Measurements from ENCODE around the gene CENPP. TPM values are rescaled to one million over a fixed set of nuclear protein-coding genes. Genes with fewer than 3 reads are reported as not detected.

Gene CENPP
- total RNA-seq, 1 donor from 2014 or later, result 4.4 TPM

DNA sequence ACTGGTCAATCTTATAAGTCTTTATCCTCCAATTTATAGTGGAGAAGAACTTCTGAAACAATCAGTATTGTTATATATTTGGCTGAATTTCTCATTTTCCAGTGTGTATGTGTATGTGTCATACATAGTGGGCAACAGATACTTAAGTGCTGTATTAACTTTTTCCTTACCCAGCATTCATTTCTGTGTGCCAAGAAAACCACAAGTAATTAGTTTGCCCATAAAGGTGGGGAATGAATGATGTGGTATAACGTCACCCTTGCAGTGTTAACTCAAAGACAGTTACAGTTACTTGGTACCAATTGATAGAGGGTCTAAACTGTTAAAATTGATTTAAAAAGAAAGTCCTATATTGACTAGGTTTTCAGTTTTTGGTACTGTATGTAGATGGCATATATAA is 76.6 kb downstream of the CENPP start:
- TF ChIP-seq, protein P1, sequence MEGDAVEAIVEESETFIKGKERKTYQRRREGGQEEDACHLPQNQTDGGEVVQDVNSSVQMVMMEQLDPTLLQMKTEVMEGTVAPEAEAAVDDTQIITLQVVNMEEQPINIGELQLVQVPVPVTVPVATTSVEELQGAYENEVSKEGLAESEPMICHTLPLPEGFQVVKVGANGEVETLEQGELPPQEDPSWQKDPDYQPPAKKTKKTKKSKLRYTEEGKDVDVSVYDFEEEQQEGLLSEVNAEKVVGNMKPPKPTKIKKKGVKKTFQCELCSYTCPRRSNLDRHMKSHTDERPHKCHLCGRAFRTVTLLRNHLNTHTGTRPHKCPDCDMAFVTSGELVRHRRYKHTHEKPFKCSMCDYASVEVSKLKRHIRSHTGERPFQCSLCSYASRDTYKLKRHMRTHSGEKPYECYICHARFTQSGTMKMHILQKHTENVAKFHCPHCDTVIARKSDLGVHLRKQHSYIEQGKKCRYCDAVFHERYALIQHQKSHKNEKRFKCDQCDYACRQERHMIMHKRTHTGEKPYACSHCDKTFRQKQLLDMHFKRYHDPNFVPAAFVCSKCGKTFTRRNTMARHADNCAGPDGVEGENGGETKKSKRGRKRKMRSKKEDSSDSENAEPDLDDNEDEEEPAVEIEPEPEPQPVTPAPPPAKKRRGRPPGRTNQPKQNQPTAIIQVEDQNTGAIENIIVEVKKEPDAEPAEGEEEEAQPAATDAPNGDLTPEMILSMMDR (conservative IDR thresholded peaks at IDR 0.05; ENCODE audit: low read depth, low read length), result no peak
- no peak overlapping the region for H3K4me3 ChIP-seq (ENCODE audit: low read depth, low read length)
- DNase-seq (ENCODE audit: low read depth), result no peak

DNA sequence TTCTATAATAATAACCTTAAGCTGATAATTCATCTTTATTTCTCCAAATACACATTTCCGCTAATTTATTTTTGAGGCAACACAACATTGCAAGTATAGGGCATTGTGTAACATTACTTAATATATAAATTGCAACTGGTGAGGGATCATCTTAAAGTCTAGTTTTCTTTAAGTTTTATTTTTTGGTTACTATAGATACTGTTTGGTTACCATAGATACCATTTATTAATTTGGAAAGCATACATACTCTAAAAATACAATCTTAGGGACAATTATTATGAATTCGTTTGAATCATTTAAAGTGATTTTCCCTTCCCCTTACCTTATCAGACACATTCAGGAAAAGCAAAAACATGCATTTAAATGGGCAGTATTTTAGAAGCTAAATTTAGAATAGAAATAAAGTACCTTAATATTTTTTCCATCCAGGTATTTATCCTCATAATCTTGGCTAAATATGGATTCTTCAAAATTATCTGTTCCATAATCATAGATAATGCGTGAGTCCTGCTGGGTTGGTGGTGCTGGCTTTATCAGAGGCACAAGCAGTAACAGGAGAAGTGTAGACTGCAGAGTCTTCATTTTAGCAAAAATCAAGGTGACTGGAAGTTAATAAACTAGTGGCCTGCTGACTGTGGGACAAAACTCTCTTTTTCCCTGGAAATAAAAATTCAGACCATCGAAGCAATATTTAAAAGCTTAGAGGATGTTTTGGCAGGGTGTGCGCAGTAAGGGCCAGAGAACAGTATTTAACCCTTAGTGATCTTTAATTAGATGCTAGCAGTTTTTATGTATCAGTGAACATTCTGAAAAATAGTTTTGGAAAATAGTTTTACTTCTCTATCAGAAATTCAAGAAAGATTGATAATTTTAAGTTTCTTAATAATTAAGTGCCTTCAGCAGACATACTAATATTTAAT is 77.3 kb downstream of the CENPP start:
- DNase-seq (ENCODE audit: low read depth), result no peak

DNA sequence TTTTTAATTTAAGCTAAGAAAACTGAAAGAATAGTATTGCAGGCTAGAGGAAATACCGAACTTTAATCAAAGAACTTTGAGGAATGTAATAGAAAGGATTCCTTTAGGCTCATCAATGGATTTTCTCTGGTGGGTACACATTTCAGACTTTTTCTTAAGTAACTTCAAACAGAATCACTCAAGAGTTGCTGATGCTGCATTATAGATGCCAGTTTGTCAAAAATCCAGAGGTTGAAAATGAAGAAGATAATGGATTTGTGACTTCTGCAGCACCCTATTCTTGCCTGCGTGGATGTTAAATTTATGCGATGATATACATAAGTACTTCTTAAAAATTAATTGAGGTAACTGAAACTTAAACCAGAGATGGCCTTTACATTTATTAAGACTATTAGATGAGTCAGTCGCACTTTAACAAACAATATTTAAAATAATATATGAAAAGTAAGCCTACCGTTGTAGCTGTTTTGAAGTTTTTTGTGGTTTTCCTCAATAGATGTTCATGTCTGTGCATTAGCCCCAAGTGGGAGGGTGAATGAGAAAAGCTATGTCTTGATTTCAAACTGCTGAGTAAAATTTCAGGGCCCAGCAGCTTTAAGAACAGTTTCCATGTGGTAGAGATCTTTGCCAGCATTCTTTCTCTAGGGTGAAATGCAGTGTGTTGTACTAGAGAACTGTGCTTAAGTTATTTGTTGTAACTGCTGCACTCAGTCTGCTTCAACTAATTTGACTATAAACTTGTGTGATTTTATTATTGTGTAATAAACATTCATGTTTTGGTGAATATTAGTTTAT is 78.5 kb downstream of the CENPP start, which contains the start of gene OGN:
OGN (minus strand) TSS at position 537 of the 795 bp plus-strand sequence. CDS start 1,171 bp downstream, outside the sequence.
- DNase-seq (ENCODE audit: low read depth), result no peak
- no peak within 1 kb of the TSS for H3K4me3 ChIP-seq (ENCODE audit: low read depth, low read length)
- TF ChIP-seq, protein P1 (conservative IDR thresholded peaks at IDR 0.05; ENCODE audit: low read depth, low read length), result no peak

More for the DNA sequence above, 77.3 kb downstream of the CENPP start:
- TF ChIP-seq, protein P1 (conservative IDR thresholded peaks at IDR 0.05; ENCODE audit: low read depth, low read length), result no peak
- no peak overlapping the region for H3K4me3 ChIP-seq (ENCODE audit: low read depth, low read length)

DNA sequence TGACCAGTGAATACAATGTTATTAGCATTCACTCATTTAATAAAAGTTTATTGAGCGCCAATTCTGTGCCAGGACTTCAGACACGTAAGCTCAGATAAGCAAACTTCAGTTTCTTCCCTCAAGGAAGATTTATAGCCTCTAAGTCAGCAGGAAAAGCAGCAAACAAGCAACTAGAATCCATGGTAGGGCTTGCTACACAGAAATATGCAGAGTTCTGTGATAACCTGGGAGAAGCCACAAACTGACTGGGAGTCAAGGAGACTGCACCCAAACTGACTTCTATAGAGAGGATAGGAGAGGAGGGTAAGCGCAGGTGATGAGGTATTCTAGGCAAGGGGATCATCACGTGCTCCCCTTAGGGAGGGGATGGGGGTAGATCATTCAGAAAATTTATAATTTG is 80.1 kb downstream of the CENPP start:
- no peak for DNase-seq (ENCODE audit: low read depth)
- H3K4me3 ChIP-seq (ENCODE audit: low read depth, low read length), result no peak overlapping the region
- TF ChIP-seq, protein P1 (conservative IDR thresholded peaks at IDR 0.05; ENCODE audit: low read depth, low read length), result no peak

DNA sequence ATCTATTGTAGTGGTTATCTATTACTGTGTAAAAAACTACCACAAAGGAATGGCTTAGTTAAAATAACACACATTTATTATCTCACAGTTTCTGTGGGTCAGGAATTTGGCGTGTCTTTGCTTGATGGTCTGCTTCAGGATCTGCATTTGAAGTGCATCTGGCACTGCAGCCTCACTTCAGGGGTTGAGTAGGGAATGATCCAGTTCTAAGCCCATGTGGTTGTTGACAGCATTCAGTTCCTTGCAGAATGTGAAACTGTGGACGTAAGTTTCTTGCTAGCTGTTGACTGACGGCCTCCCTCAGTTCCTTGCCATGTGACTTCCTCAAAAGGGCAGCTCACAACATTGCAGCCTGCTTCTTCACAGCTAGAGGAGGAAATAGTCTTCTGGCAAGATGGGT is 80.7 kb downstream of the CENPP start:
- H3K4me3 ChIP-seq (ENCODE audit: low read depth, low read length), result no peak overlapping the region
- no peak for DNase-seq (ENCODE audit: low read depth)
- TF ChIP-seq, protein P1 (conservative IDR thresholded peaks at IDR 0.05; ENCODE audit: low read depth, low read length), result no peak

- no peak for DNase-seq (ENCODE audit: low read depth)
- no peak overlapping the region for H3K4me3 ChIP-seq (ENCODE audit: low read depth, low read length)
- TF ChIP-seq, protein P1 (conservative IDR thresholded peaks at IDR 0.05; ENCODE audit: low read depth, low read length), result no peak
Observed at GRCh38 chr9:92407818-92408217, 82.1 kb downstream of the CENPP start.

Data from epithelial cell of proximal tubule (primary cell).